Keratinocyte (primary cell): Measurements from ENCODE around the gene NRG2. TPM values are rescaled to one million over a fixed set of nuclear protein-coding genes. Genes with fewer than 3 reads are reported as not detected.

Experiments used
- DNase-seq: peaks from one replicate; pipeline ENCODE4 v3.0.0-alpha.2; 2011; ENCODE audit warnings: low read depth, missing footprints, low spot score
- FAIRE-seq: peaks from 2 replicates; lab custom pipeline; 2011; peaks lifted over from hg19 to GRCh38; lab: Jason Lieb, UNC
- H2AFZ ChIP-seq: 2 replicates; pipeline ENCODE4 v1.6.0; 2012; ENCODE audit warnings: low read length, control low read depth, inconsistent platforms; ENCODE audit not compliant: control insufficient read depth
- H3K27ac ChIP-seq: 2 replicates; pipeline ENCODE4 v1.5.1; 2011; ENCODE audit warnings: low read length; ENCODE audit not compliant: control insufficient read depth, insufficient read depth
- H3K27me3 ChIP-seq: 3 replicates; pipeline ENCODE4 v1.6.0; 2011; ENCODE audit warnings: low read length; ENCODE audit not compliant: control insufficient read depth, insufficient read depth; ENCODE audit errors: extremely low read depth
- H3K36me3 ChIP-seq, 2 experiments: 2 replicates in 1 of 2; 3 replicates in 1 of 2; pipeline ENCODE4 v1.5.1; 2011; ENCODE audit warnings: low read length in 2 of 2, mild to moderate bottlenecking in 1 of 2; ENCODE audit not compliant: control insufficient read depth in 2 of 2, insufficient read depth in 2 of 2; ENCODE audit errors: extremely low read depth in 1 of 2
- H3K4me1 ChIP-seq: 3 replicates; pipeline ENCODE4 v1.5.1; 2011; ENCODE audit warnings: low read length; ENCODE audit not compliant: control insufficient read depth, insufficient read depth; ENCODE audit errors: extremely low read depth
- H3K4me2 ChIP-seq: 3 replicates; pipeline ENCODE4 v1.6.0; 2011; ENCODE audit warnings: low read depth, low read length; ENCODE audit not compliant: control insufficient read depth, insufficient read depth; ENCODE audit errors: extremely low read depth
- H3K4me3 ChIP-seq, 3 experiments: fragments of 200-600 bp in 1 of 3; sonication (generic) in 1 of 3; 2 replicates in 2 of 3; 3 replicates in 1 of 3; pipeline ENCODE4 v1.5.1; 2011 to 2016; ENCODE audit warnings: low read length in 3 of 3, mild to moderate bottlenecking in 3 of 3, control low read depth in 2 of 3, inconsistent platforms in 1 of 3, low read depth in 1 of 3, mixed read lengths in 1 of 3, mixed run types in 1 of 3, moderate library complexity in 1 of 3; ENCODE audit not compliant: control insufficient read depth in 2 of 3, insufficient read depth in 2 of 3; ENCODE audit errors: extremely low read depth in 1 of 3
- H3K79me2 ChIP-seq: 2 replicates; pipeline ENCODE4 v1.6.0; 2012; ENCODE audit warnings: low read length; ENCODE audit not compliant: control insufficient read depth, insufficient read depth
- H3K9ac ChIP-seq: 3 replicates; pipeline ENCODE4 v1.6.0; 2011; ENCODE audit warnings: low read length; ENCODE audit not compliant: control insufficient read depth, insufficient read depth; ENCODE audit errors: extremely low read depth
- H3K9me1 ChIP-seq: 3 replicates; pipeline ENCODE4 v1.6.0; 2011; ENCODE audit warnings: low read length; ENCODE audit not compliant: control insufficient read depth, insufficient read depth; ENCODE audit errors: extremely low read depth
- H3K9me3 ChIP-seq: 2 replicates; pipeline ENCODE4 v1.5.1; 2012; ENCODE audit warnings: low read depth, low read length; ENCODE audit not compliant: control insufficient read depth
- H4K20me1 ChIP-seq: 3 replicates; pipeline ENCODE4 v1.6.0; 2011; ENCODE audit warnings: low read length; ENCODE audit not compliant: control insufficient read depth, insufficient read depth; ENCODE audit errors: extremely low read depth
- CTCF ChIP-seq, 3 experiments: IDR thresholded peaks in 1 of 3; conservative IDR thresholded peaks in 1 of 3; optimal IDR thresholded peaks in 1 of 3; 2 replicates in 2 of 3; 3 replicates in 1 of 3; pipeline versions ENCODE3 to v1.5.1; 2011; ENCODE audit warnings: low read length in 3 of 3, mild to moderate bottlenecking in 3 of 3, moderate library complexity in 2 of 3, control low read depth in 1 of 3, inconsistent platforms in 1 of 3; ENCODE audit not compliant: insufficient read depth in 2 of 3; ENCODE audit errors: extremely low read depth in 1 of 3
- EZH2 ChIP-seq: IDR thresholded peaks from one replicate; pipeline ENCODE4 v1.6.1; 2012; ENCODE audit warnings: inconsistent platforms, mild to moderate bottlenecking, low read length, moderate library complexity
- dilution Hi-C: fragments of 300-500 bp; cut with MboI; formaldehyde crosslinking; loops from one replicate; pipeline ENCODE4 v1.7.0; 2020; ENCODE audit warnings: low sequenced_read_pairs; ENCODE audit not compliant: extremely low pct_ligation_motif_present
- polyA plus RNA-seq, 5 experiments: library from polyadenylated mRNA; depleted of rRNA in 3 of 5; stranded (reverse) in 3 of 5; stranded (forward) in 1 of 5; unstranded in 1 of 5; fragments of >200 nt; gene quantifications; 1 replicate in 1 of 5; 2 replicates in 3 of 5; 3 replicates in 1 of 5; pipeline versions ENCODE4 v1.2.1 to v1.2.3, GENCODE V29; 2011 to 2012; ENCODE audit warnings: missing spikeins in 2 of 5, low read depth in 1 of 5, low replicate concordance in 1 of 5

NRG2 gene
- polyA plus RNA-seq, 1 donor (not counting 4 experiments of a cell fraction or from before 2014, with no cell fraction given): 0.13 TPM

DNA sequence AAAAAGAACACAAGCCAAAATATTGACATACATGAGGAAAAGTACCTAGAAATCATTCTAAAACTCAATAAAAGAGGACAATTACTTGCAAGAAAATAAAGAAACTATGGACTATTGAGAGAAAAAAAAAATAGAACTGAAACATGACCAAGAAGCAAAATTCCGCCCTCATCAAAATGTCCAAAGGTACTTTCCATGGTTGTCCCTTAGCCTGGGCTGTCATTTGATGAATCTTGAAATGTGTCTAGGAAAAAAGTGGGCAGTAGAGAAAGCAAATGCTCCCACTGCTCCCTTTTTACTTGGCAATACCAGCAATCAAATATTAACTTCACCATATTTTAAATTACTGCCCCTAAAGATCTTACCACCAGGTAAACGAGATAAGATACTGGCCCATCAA lies 10.8 kb downstream of the NRG2 start:
- no peaks in the 10 kb centered on the region for H3K36me3 ChIP-seq
- DNase-seq (no peak), FAIRE-seq (no peak)
- H3K4me3 ChIP-seq: no peak overlapping the region
- no peaks in the 10 kb centered on the region for H3K27me3 ChIP-seq
- H3K27ac ChIP-seq: no peak overlapping the region
- H3K79me2 ChIP-seq: no peaks in the 10 kb centered on the region
- no peaks in the 10 kb centered on the region for H3K9me1 ChIP-seq
- no peaks in the 10 kb centered on the region for H4K20me1 ChIP-seq
- no peak overlapping the region for H3K9ac ChIP-seq
- H3K4me2 ChIP-seq: no peak overlapping the region
- dilution Hi-C loops: no loop called here
- no peaks in the 10 kb centered on the region for H3K4me1 ChIP-seq
- no peak overlapping the region for H2AFZ ChIP-seq
- no peaks in the 10 kb centered on the region for H3K9me3 ChIP-seq
- TF ChIP-seq EZH2: no peak
- no peak for TF ChIP-seq CTCF (optimal IDR thresholded peaks at IDR 0.05 in 1 of 3, IDR thresholded peaks at IDR 0.05 in 1 of 3, conservative IDR thresholded peaks at IDR 0.05 in 1 of 3; ENCODE audit: extremely low read depth in 1 of 3, insufficient read depth in 2 of 3, low read length in 3 of 3)

DNA sequence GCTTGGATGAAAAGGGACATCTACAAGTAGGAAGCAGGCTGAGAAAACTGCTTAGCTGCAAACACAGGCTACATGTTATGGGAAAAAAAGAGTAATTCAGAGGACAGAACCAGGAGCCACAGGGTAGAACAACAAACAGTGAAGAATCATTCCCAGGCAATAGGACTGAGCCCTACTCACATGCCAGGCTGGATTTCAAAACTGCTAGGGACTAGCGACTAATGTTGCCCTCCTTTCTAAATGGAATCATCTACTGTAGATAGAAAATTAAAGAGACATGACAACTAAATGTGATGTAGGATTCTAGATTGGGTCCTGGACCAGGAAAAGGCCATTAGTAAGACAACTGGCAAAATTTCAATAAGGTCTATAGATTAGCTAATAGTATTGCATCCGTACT lies 15.3 kb downstream of the NRG2 start:
- dilution Hi-C loops: no loop called here
- H3K27me3 ChIP-seq: peaks cover 4% of the 10 kb centered on the region

More for the DNA sequence above, 15.3 kb downstream of the NRG2 start:
- Histone ChIP-seq H3K4me2 (no peak overlapping the region), H3K9me1 (no peaks in the 10 kb centered on the region), H3K4me3 (no peak overlapping the region), H3K27ac (no peak overlapping the region), H2AFZ (no peak overlapping the region), H3K79me2 (no peaks in the 10 kb centered on the region), H3K9ac (no peak overlapping the region), H3K36me3 (no peaks in the 10 kb centered on the region), H3K4me1 (no peaks in the 10 kb centered on the region), H4K20me1 (no peaks in the 10 kb centered on the region), H3K9me3 (no peaks in the 10 kb centered on the region)
- DNase-seq (no peak), FAIRE-seq (no peak)
- TF ChIP-seq EZH2 (no peak), CTCF (optimal IDR thresholded peaks at IDR 0.05 in 1 of 3, IDR thresholded peaks at IDR 0.05 in 1 of 3, conservative IDR thresholded peaks at IDR 0.05 in 1 of 3; ENCODE audit: extremely low read depth in 1 of 3, insufficient read depth in 2 of 3, low read length in 3 of 3) (no peak)
